Effector memory CD4-positive, alpha-beta T cell (primary cell): ENCODE measurements around the gene CHL1.

ENCODE experiments used
- DNase-seq, 3 donors: peaks; one replicate each; pipeline ENCODE4 v3.0.0-alpha.2; 2020
- H3K27ac ChIP-seq: 2 replicates; pipeline ENCODE4 v1.7.0; 2013; ENCODE audit warnings: mild to moderate bottlenecking, low read length, moderate library complexity; ENCODE audit not compliant: insufficient read depth, poor library complexity, severe bottlenecking
- H3K27me3 ChIP-seq: replicated peaks from 2 replicates; pipeline ENCODE4 v1.7.0; 2013; ENCODE audit warnings: mild to moderate bottlenecking, low read length; ENCODE audit not compliant: insufficient read depth, control insufficient read depth, poor library complexity, severe bottlenecking
- H3K36me3 ChIP-seq: 2 replicates; pipeline ENCODE4 v1.7.0; 2013; ENCODE audit warnings: mild to moderate bottlenecking, low read length, moderate library complexity; ENCODE audit not compliant: control insufficient read depth, insufficient read depth
- H3K4me1 ChIP-seq: 2 replicates; pipeline ENCODE4 v1.7.0; 2013; ENCODE audit warnings: low read length, mild to moderate bottlenecking; ENCODE audit not compliant: control insufficient read depth, insufficient read depth, poor library complexity, severe bottlenecking
- H3K4me3 ChIP-seq: 2 replicates; pipeline ENCODE4 v1.7.0; 2013; ENCODE audit warnings: low read length, low read depth, mild to moderate bottlenecking; ENCODE audit not compliant: insufficient read depth, poor library complexity, severe bottlenecking
- H3K9me3 ChIP-seq: 2 replicates; pipeline ENCODE4 v1.7.0; 2013; ENCODE audit warnings: mild to moderate bottlenecking, low read length, moderate library complexity; ENCODE audit not compliant: control insufficient read depth
- total RNA-seq, 3 donors: gene quantifications; one replicate each; lab custom pipeline; 2026; lab: John Stamatoyannopoulos, UW

The CHL1 gene
- 0 reads per million in 3 donors for total RNA-seq

- DNase-seq, result no peak
- H3K4me3 ChIP-seq, result no peak within 1 kb of the TSS
- H3K36me3 ChIP-seq, result no peaks in the 10 kb centered on the region
- no peak within 1 kb of the TSS for H3K27ac ChIP-seq
- no peaks in the 10 kb centered on the region for H3K9me3 ChIP-seq
- no peaks in the 10 kb centered on the region for H3K4me1 ChIP-seq
- H3K27me3 ChIP-seq, result peaks cover 13% of the 10 kb centered on the region
Measured at GRCh38 chr3:196311-197148, at the start of gene CHL1. Gene CHL1 (plus strand): TSS chr3:196763. CDS start chr3:319777, 123,014 bp downstream.

DNA sequence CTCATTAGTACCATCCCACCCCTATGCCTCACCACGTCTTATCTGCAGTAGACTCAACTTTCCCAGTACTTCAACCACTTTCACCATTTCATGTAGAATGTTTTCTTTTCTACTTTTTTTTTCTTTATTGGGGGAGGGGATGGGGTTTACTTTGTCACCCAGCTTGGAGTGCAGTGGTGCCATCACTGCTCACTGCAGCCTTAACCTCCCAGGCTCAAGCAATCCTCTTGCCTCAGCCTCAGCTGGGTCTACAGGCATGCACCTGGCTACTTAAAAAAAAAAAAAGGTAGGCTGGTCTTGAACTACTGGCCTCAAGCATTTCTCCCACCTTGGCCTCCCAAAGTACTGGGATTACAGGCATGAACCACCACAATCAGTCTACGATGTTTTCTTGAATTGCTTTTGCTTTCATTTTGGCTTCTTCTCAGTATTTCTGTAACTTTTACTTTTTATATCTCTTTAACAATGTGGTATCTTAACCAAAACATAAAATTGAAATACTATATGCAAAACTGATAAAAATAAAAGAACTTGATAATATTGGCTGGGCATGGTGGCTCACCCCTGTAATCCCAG, 44.9 kb upstream of the CHL1 start:
- no peak overlapping the region for H3K4me3 ChIP-seq
- no peaks in the 10 kb centered on the region for H3K27me3 ChIP-seq
- no peak for DNase-seq
- no peaks in the 10 kb centered on the region for H3K9me3 ChIP-seq
- no peaks in the 10 kb centered on the region for H3K4me1 ChIP-seq
- H3K27ac ChIP-seq, result no peak overlapping the region
- H3K36me3 ChIP-seq, result no peaks in the 10 kb centered on the region

DNA sequence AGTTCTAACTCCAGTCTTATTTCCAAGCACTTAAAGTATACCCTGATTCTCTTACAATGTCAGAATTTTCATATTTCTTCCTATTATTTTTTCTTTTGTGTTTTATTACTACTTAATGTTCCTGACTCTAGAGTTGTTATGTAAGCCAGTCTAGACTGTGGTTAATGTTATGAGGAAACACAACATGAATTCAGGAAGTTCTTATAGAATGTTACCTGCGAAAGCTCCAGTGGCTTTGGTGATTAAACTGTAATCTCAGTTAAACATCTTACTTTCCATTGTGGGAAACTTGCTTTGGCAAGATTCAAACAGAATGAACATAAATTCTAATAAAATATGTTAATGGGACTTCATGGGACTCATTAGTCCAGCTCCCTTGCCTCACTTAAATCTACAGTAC, 36.6 kb upstream of the CHL1 start:
- no peak overlapping the region for H3K27ac ChIP-seq
- H3K9me3 ChIP-seq, result no peaks in the 10 kb centered on the region
- no peak for DNase-seq
- no peaks in the 10 kb centered on the region for H3K4me1 ChIP-seq
- H3K27me3 ChIP-seq, result no peaks in the 10 kb centered on the region
- no peak overlapping the region for H3K4me3 ChIP-seq
- H3K36me3 ChIP-seq, result no peaks in the 10 kb centered on the region

DNA sequence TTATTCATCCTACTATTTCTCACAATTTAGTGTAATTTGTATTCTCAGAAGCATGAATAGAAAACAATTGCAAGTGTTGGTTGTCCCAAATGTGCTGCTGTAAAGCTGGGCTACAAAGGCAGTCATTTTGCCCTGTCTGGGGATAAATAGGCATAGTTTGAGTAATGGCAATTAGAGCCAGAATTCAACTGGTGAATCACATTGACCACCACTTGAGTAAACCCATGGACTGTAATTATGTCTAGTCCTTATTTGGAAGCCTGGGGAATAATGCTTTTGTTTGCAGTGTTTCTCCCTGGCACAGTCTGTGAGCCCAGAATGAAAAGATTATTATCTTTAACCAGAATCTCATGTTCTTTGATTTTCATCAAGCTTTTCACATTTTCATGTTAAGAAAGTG, 30.5 kb upstream of the CHL1 start:
- Histone ChIP-seq H3K27me3 (no peaks in the 10 kb centered on the region), H3K27ac (no peak overlapping the region), H3K4me1 (no peaks in the 10 kb centered on the region), H3K9me3 (no peaks in the 10 kb centered on the region), H3K36me3 (no peaks in the 10 kb centered on the region), H3K4me3 (no peak overlapping the region)
- no peak for DNase-seq

GRCh38 chr3:166799-167198, 29.8 kb upstream of the CHL1 start:
- no peaks in the 10 kb centered on the region for H3K27me3 ChIP-seq
- H3K27ac ChIP-seq, result no peak overlapping the region
- no peaks in the 10 kb centered on the region for H3K9me3 ChIP-seq
- no peaks in the 10 kb centered on the region for H3K36me3 ChIP-seq
- DNase-seq, result no peak
- H3K4me1 ChIP-seq, result no peaks in the 10 kb centered on the region
- H3K4me3 ChIP-seq, result no peak overlapping the region

DNA sequence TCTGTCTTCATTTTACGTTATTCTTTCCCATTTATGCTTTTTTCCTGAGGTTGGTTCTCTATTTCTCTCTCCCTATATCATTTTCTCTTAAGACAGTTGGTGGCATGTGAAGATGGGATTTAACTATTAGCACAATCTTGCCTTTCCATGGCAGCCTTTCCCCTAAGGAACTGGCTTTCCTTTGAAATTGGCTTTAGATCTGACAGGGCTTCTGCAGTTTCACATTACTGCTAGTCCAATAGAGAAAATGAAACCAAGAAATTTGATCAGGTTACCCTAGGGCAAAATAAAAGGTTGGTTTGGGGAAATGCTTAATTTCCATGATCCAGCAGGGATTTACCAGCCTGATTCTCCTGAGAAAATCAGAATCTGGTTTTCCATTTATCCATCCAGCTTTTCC, 22.7 kb upstream of the CHL1 start:
- H3K9me3 ChIP-seq, result no peaks in the 10 kb centered on the region
- no peak overlapping the region for H3K27ac ChIP-seq
- DNase-seq, result no peak
- no peaks in the 10 kb centered on the region for H3K27me3 ChIP-seq
- H3K4me3 ChIP-seq, result no peak overlapping the region
- no peaks in the 10 kb centered on the region for H3K4me1 ChIP-seq
- no peaks in the 10 kb centered on the region for H3K36me3 ChIP-seq

- Histone ChIP-seq H3K36me3 (no peaks in the 10 kb centered on the region), H3K27ac (no peak overlapping the region), H3K4me1 (no peaks in the 10 kb centered on the region), H3K27me3 (no peaks in the 10 kb centered on the region), H3K9me3 (no peaks in the 10 kb centered on the region), H3K4me3 (no peak overlapping the region)
- no peak for DNase-seq
Measured at GRCh38 chr3:184976-185375, 11.6 kb upstream of the CHL1 start.

DNA sequence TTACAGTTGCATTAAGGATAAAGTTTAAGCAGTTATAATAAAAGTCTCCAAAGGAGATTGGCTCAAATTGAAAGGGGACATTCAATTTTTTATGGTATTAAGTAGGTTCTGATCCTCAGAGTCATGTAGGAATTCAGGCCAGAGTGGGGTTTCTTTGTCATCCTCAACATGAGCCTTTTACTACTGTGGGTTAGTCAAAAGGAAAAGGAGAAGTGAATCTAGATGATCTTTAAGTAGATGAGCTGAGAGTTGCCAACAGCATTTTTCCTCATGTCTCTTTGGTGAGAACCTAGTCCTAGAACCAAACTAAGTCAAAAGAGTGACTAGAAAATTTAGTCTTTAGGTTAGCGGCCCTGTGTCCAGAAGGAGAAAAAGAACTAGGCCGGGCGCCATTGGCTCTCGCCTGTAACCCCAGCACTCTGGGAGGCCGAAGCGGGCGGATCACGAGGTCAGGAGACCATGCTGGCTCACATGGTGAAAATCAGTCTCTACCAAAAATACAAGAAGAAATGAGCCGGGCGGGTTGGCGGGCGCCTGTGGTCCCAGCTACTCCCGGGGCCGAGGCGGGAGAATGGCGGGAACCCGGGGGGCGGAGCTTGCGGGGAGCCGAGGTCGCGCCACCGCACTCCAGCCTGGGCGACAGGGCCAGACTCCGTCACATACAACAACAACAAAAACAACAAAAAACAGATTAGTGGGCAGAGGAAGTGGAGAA, 4.2 kb upstream of the CHL1 start:
- DNase-seq, result no peak
- no peaks in the 10 kb centered on the region for H3K9me3 ChIP-seq
- peaks cover 6% of the 10 kb centered on the region for H3K27me3 ChIP-seq
- no peaks in the 10 kb centered on the region for H3K4me1 ChIP-seq
- H3K36me3 ChIP-seq, result no peaks in the 10 kb centered on the region
- H3K27ac ChIP-seq, result no peak overlapping the region
- no peak overlapping the region for H3K4me3 ChIP-seq

- H3K27ac ChIP-seq, result no peak overlapping the region
- H3K27me3 ChIP-seq, result peaks cover 13% of the 10 kb centered on the region
- H3K36me3 ChIP-seq, result no peaks in the 10 kb centered on the region
- H3K4me3 ChIP-seq, result no peak overlapping the region
- no peaks in the 10 kb centered on the region for H3K4me1 ChIP-seq
- no peaks in the 10 kb centered on the region for H3K9me3 ChIP-seq
- no peak for DNase-seq
Measured at GRCh38 chr3:194001-194400, 2.6 kb upstream of the CHL1 start.

- Histone ChIP-seq H3K36me3 (no peaks in the 10 kb centered on the region), H3K4me1 (no peaks in the 10 kb centered on the region), H3K27ac (no peak overlapping the region), H3K4me3 (no peak overlapping the region), H3K27me3 (peaks cover 13% of the 10 kb centered on the region), H3K9me3 (no peaks in the 10 kb centered on the region)
- DNase-seq, result no peak
Measured at GRCh38 chr3:194421-194820, 2.1 kb upstream of the CHL1 start.
